ENCODE data around the gene PRKG1.

The PRKG1 gene

GRCh38 chr10:51087114-51087513 is 12.8 kb downstream of the PRKG1 start:
- no peak overlapping the region for H3K4me2 ChIP-seq (ENCODE audit: insufficient read depth, low read length)
- no peaks in the 10 kb centered on the region for H3K79me2 ChIP-seq (ENCODE audit: insufficient read depth, low read length)
- H4K20me1 ChIP-seq (ENCODE audit: insufficient read depth, low read length): no peaks in the 10 kb centered on the region
- ATAC-seq (ENCODE audit: insufficient read depth, low read depth) (no peak), DNase-seq (no peak)
- no peak overlapping the region for H2AFZ ChIP-seq (ENCODE audit: low read depth, low read length)
- TF ChIP-seq CTCF (IDR thresholded peaks at IDR 0.05; ENCODE audit: borderline replicate concordance, extremely low read depth, low read length, poor library complexity, severe bottlenecking): no peak
- TF ChIP-seq EZH2 (IDR thresholded peaks at IDR 0.05; ENCODE audit: borderline replicate concordance, low read depth, low read length, severe bottlenecking): no peak
- no peak overlapping the region for H3K27ac ChIP-seq (ENCODE audit: low read length)
- no peaks in the 10 kb centered on the region for H3K9me3 ChIP-seq (ENCODE audit: insufficient read depth, low read length, severe bottlenecking)
- no peak overlapping the region for H3K4me3 ChIP-seq (ENCODE audit: low read depth in 1 of 2, low read length in 2 of 2)
- H3K27me3 ChIP-seq (ENCODE audit: insufficient read depth, low read length, poor library complexity): no peaks in the 10 kb centered on the region
- H3K9ac ChIP-seq (ENCODE audit: low read depth, low read length): no peak overlapping the region
- H3K4me1 ChIP-seq (ENCODE audit: insufficient read depth, low read length): no peaks in the 10 kb centered on the region
- H3K36me3 ChIP-seq (ENCODE audit: insufficient read depth, low read length): no peaks in the 10 kb centered on the region

- Histone ChIP-seq H4K20me1 (ENCODE audit: insufficient read depth, low read length) (no peaks in the 10 kb centered on the region), H3K9ac (ENCODE audit: low read depth, low read length) (no peak overlapping the region), H3K36me3 (ENCODE audit: insufficient read depth, low read length) (no peaks in the 10 kb centered on the region), H3K4me2 (ENCODE audit: insufficient read depth, low read length) (no peak overlapping the region), H3K27ac (ENCODE audit: low read length) (no peak overlapping the region), H3K27me3 (ENCODE audit: insufficient read depth, low read length, poor library complexity) (no peaks in the 10 kb centered on the region), H3K4me3 (ENCODE audit: low read depth in 1 of 2, low read length in 2 of 2) (no peak overlapping the region), H3K9me3 (ENCODE audit: insufficient read depth, low read length, severe bottlenecking) (no peaks in the 10 kb centered on the region), H2AFZ (ENCODE audit: low read depth, low read length) (no peak overlapping the region), H3K79me2 (ENCODE audit: insufficient read depth, low read length) (no peaks in the 10 kb centered on the region), H3K4me1 (ENCODE audit: insufficient read depth, low read length) (no peaks in the 10 kb centered on the region)
- no peak for DNase-seq
- no peak for TF ChIP-seq EZH2 (IDR thresholded peaks at IDR 0.05; ENCODE audit: borderline replicate concordance, low read depth, low read length, severe bottlenecking)
- TF ChIP-seq CTCF (IDR thresholded peaks at IDR 0.05; ENCODE audit: borderline replicate concordance, extremely low read depth, low read length, poor library complexity, severe bottlenecking): no peak
- ATAC-seq (ENCODE audit: insufficient read depth, low read depth): no peak
Observed at GRCh38 chr10:51090190-51090589, 15.9 kb downstream of the PRKG1 start.

DNA sequence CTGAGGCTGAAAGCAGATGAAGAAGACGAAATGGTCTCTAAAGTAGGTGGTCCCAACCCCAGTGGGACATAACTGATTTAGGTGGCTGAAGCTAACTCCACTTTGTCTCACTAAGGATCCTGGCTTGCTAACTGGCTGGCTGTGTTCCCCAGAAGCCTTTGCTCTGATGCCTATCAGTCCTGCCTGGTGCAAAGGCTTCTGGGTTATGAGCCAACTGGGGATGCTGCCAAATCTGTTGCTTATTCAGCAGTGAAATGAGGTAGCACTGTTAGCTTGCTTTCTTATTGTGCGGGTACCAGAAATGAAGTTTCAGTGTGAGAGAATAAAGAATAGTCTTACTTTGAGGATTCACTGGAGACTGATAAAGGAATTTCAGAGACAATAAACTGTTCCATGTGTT is 18.1 kb downstream of the PRKG1 start:
- Histone ChIP-seq H3K4me2 (ENCODE audit: insufficient read depth, low read length) (no peak overlapping the region), H3K4me3 (ENCODE audit: low read depth in 1 of 2, low read length in 2 of 2) (no peak overlapping the region), H3K4me1 (ENCODE audit: insufficient read depth, low read length) (no peaks in the 10 kb centered on the region), H2AFZ (ENCODE audit: low read depth, low read length) (no peak overlapping the region), H3K36me3 (ENCODE audit: insufficient read depth, low read length) (no peaks in the 10 kb centered on the region), H3K79me2 (ENCODE audit: insufficient read depth, low read length) (no peaks in the 10 kb centered on the region), H3K9me3 (ENCODE audit: insufficient read depth, low read length, severe bottlenecking) (no peaks in the 10 kb centered on the region), H3K9ac (ENCODE audit: low read depth, low read length) (no peak overlapping the region), H3K27me3 (ENCODE audit: insufficient read depth, low read length, poor library complexity) (no peaks in the 10 kb centered on the region), H4K20me1 (ENCODE audit: insufficient read depth, low read length) (no peaks in the 10 kb centered on the region), H3K27ac (ENCODE audit: low read length) (no peak overlapping the region)
- DNase-seq (no peak), ATAC-seq (ENCODE audit: insufficient read depth, low read depth) (no peak)
- TF ChIP-seq CTCF (IDR thresholded peaks at IDR 0.05; ENCODE audit: borderline replicate concordance, extremely low read depth, low read length, poor library complexity, severe bottlenecking) (no peak), EZH2 (IDR thresholded peaks at IDR 0.05; ENCODE audit: borderline replicate concordance, low read depth, low read length, severe bottlenecking) (no peak)

DNA sequence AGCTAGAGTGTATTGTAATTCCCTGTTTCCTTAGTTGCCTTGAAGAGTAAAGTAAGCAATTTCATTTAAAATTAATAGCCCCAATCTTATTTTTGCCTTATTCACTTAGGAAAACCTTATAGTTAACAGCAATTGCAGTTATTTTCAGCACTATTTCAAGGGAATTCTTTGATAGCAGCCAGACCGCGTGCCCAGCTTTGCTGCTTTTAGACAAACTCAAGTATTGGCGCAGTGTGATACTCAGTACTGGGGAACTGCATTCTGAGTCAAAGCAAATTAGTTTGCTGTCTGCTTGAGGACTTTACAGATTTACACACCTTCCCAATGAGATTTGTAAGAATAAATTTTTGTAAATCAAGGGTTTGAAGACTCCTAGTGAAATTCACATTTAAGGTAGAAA is 21.2 kb downstream of the PRKG1 start:
- DNase-seq (no peak), ATAC-seq (ENCODE audit: insufficient read depth, low read depth) (no peak)
- Histone ChIP-seq H3K27ac (ENCODE audit: low read length) (no peak overlapping the region), H3K27me3 (ENCODE audit: insufficient read depth, low read length, poor library complexity) (no peaks in the 10 kb centered on the region), H3K36me3 (ENCODE audit: insufficient read depth, low read length) (no peaks in the 10 kb centered on the region), H3K4me1 (ENCODE audit: insufficient read depth, low read length) (no peaks in the 10 kb centered on the region), H3K9ac (ENCODE audit: low read depth, low read length) (no peak overlapping the region), H3K4me3 (ENCODE audit: low read depth in 1 of 2, low read length in 2 of 2) (no peak overlapping the region), H4K20me1 (ENCODE audit: insufficient read depth, low read length) (no peaks in the 10 kb centered on the region), H3K4me2 (ENCODE audit: insufficient read depth, low read length) (no peak overlapping the region), H3K9me3 (ENCODE audit: insufficient read depth, low read length, severe bottlenecking) (no peaks in the 10 kb centered on the region), H2AFZ (ENCODE audit: low read depth, low read length) (no peak overlapping the region), H3K79me2 (ENCODE audit: insufficient read depth, low read length) (no peaks in the 10 kb centered on the region)
- TF ChIP-seq EZH2 (IDR thresholded peaks at IDR 0.05; ENCODE audit: borderline replicate concordance, low read depth, low read length, severe bottlenecking) (no peak), CTCF (IDR thresholded peaks at IDR 0.05; ENCODE audit: borderline replicate concordance, extremely low read depth, low read length, poor library complexity, severe bottlenecking) (no peak)
